Measurements from ENCODE around the gene CMTR1. TPM values are rescaled to one million over a fixed set of nuclear protein-coding genes. Genes with fewer than 3 reads are reported as not detected.

CMTR1 gene
- total RNA-seq, 3 donors from 2014 or later = 31.4 to 35.7 (median 32.4) TPM

- no peak for DNase-seq (ENCODE audit: low spot score in 2 of 2)
- Histone ChIP-seq H3K36me3 (no peaks in the 10 kb centered on the region), H3K27ac (no peak overlapping the region), H3K27me3 (no peaks in the 10 kb centered on the region), H3K4me1 (no peaks in the 10 kb centered on the region), H3K4me3 (no peak overlapping the region), H3K9me3 (no peaks in the 10 kb centered on the region)
- intact Hi-C loops (cut with DNase I; ENCODE audit: low total_unique reads) = no loop called here
- TF ChIP-seq POLR2A (IDR thresholded peaks at IDR 0.05) = no peak
- TF ChIP-seq CTCF (IDR thresholded peaks at IDR 0.05) = no peak
- no peak for TF ChIP-seq POLR2AphosphoS5 (IDR thresholded peaks at IDR 0.05)
Measured at GRCh38 chr6:37485291-37485702, 52.3 kb downstream of the CMTR1 start.

- intact Hi-C loops (cut with DNase I; ENCODE audit: low total_unique reads) = no loop called here
- H3K4me3 ChIP-seq = no peak overlapping the region
- no peak overlapping the region for H3K27ac ChIP-seq
- H3K9me3 ChIP-seq = no peaks in the 10 kb centered on the region
- TF ChIP-seq POLR2AphosphoS5 (IDR thresholded peaks at IDR 0.05) = no peak
- no peak for TF ChIP-seq CTCF (IDR thresholded peaks at IDR 0.05)
- no peak for TF ChIP-seq POLR2A (IDR thresholded peaks at IDR 0.05)
- no peak for DNase-seq (ENCODE audit: low spot score in 2 of 2)
- no peaks in the 10 kb centered on the region for H3K36me3 ChIP-seq
- H3K4me1 ChIP-seq = no peaks in the 10 kb centered on the region
- no peaks in the 10 kb centered on the region for H3K27me3 ChIP-seq
Measured at GRCh38 chr6:37486121-37486839, 53.3 kb downstream of the CMTR1 start.

GRCh38 chr6:37487591-37488380, 54.8 kb downstream of the CMTR1 start:
- H3K27ac ChIP-seq = no peak overlapping the region
- no peak for DNase-seq (ENCODE audit: low spot score in 2 of 2)
- no peaks in the 10 kb centered on the region for H3K36me3 ChIP-seq
- H3K27me3 ChIP-seq = no peaks in the 10 kb centered on the region
- no peaks in the 10 kb centered on the region for H3K9me3 ChIP-seq
- H3K4me1 ChIP-seq = no peaks in the 10 kb centered on the region
- H3K4me3 ChIP-seq = no peak overlapping the region
- TF ChIP-seq POLR2AphosphoS5 (IDR thresholded peaks at IDR 0.05) (no peak), CTCF (IDR thresholded peaks at IDR 0.05) (no peak), POLR2A (IDR thresholded peaks at IDR 0.05) (no peak)
- intact Hi-C loops (cut with DNase I; ENCODE audit: low total_unique reads) = no loop called here

GRCh38 chr6:37488476-37488875, 55.5 kb downstream of the CMTR1 start:
- intact Hi-C loops (cut with DNase I; ENCODE audit: low total_unique reads) = no loop called here

More at GRCh38 chr6:37488476-37488875, 55.5 kb downstream of the CMTR1 start:
- TF ChIP-seq CTCF (IDR thresholded peaks at IDR 0.05) (no peak), POLR2A (IDR thresholded peaks at IDR 0.05) (no peak), POLR2AphosphoS5 (IDR thresholded peaks at IDR 0.05) (no peak)
- H3K9me3 ChIP-seq = no peaks in the 10 kb centered on the region
- H3K27me3 ChIP-seq = no peaks in the 10 kb centered on the region
- no peak overlapping the region for H3K27ac ChIP-seq
- H3K4me1 ChIP-seq = no peaks in the 10 kb centered on the region
- DNase-seq (ENCODE audit: low spot score in 2 of 2) = no peak
- no peak overlapping the region for H3K4me3 ChIP-seq
- no peaks in the 10 kb centered on the region for H3K36me3 ChIP-seq

Measured in breast epithelium (tissue), 4 donors.